Stimulated activated CD4-positive, alpha-beta T cell treated with anti-CD3 and anti-CD28 coated beads, Interleukin-12 subunit alpha, Interleukin-12 subunit beta, amount 100 ng/mL, for 4 hours (primary cell): ENCODE data around the gene SPTLC3.

ENCODE experiments used
- DNase-seq: peaks from one replicate; pipeline ENCODE4 v3.0.0-alpha.2; 2020

The SPTLC3 gene

GRCh38 chr20:12987261-12987660 lies 21.5 kb upstream of the SPTLC3 start:
- DNase-seq, result no peak

- DNase-seq, result no peak
Measured at GRCh38 chr20:12989586-12990115, 19.1 kb upstream of the SPTLC3 start.

GRCh38 chr20:12997128-12997655 lies 11.6 kb upstream of the SPTLC3 start:
- DNase-seq, result no peak

GRCh38 chr20:12998046-12998445 lies 10.7 kb upstream of the SPTLC3 start:
- DNase-seq, result no peak

GRCh38 chr20:12999201-12999600 lies 9.6 kb upstream of the SPTLC3 start:
- no peak for DNase-seq

GRCh38 chr20:13002251-13002650 lies 6.5 kb upstream of the SPTLC3 start:
- no peak for DNase-seq

- DNase-seq, result no peak
Measured at GRCh38 chr20:13006825-13007224, 1.9 kb upstream of the SPTLC3 start.

- DNase-seq, result no peak
Measured at GRCh38 chr20:13007596-13007995, 1.2 kb upstream of the SPTLC3 start.

GRCh38 chr20:13009682-13010406 lies 1.1 kb downstream of the SPTLC3 start:
- no peak for DNase-seq

- DNase-seq, result no peak
Measured at GRCh38 chr20:13012886-13013285, 4.1 kb downstream of the SPTLC3 start.

GRCh38 chr20:13013411-13013810 lies 4.6 kb downstream of the SPTLC3 start:
- no peak for DNase-seq

GRCh38 chr20:13017235-13017634 lies 8.5 kb downstream of the SPTLC3 start:
- no peak for DNase-seq

GRCh38 chr20:13017883-13018535 lies 9.2 kb downstream of the SPTLC3 start:
- no peak for DNase-seq

- DNase-seq, result no peak
Measured at GRCh38 chr20:13021205-13021970, 12.6 kb downstream of the SPTLC3 start.

GRCh38 chr20:13022401-13023155 lies 13.8 kb downstream of the SPTLC3 start:
- DNase-seq, result no peak

GRCh38 chr20:13024596-13024995 lies 15.8 kb downstream of the SPTLC3 start:
- no peak for DNase-seq

GRCh38 chr20:13025181-13025580 lies 16.4 kb downstream of the SPTLC3 start:
- no peak for DNase-seq

- no peak for DNase-seq
Measured at GRCh38 chr20:13028001-13028400, 19.2 kb downstream of the SPTLC3 start.

- no peak for DNase-seq
Measured at GRCh38 chr20:13028673-13029072, 19.9 kb downstream of the SPTLC3 start.

- no peak for DNase-seq
Measured at GRCh38 chr20:13029687-13030375, 21.1 kb downstream of the SPTLC3 start.

GRCh38 chr20:13031751-13032150 lies 23.0 kb downstream of the SPTLC3 start:
- DNase-seq, result no peak

GRCh38 chr20:13034115-13034514 lies 25.3 kb downstream of the SPTLC3 start:
- no peak for DNase-seq
